GM10266 (cell line): Measurements from ENCODE around the gene WNT7B.

ENCODE experiments used
- DNase-seq: peaks from one replicate; pipeline ENCODE4 v3.0.0; 2012; ENCODE audit errors: extremely low spot score
- TF ChIP-seq, protein P1 (sequence below): IDR thresholded peaks from 2 replicates; pipeline ENCODE4 v1.5.1; 2012; ENCODE audit warnings: mild to moderate bottlenecking, low read depth; ENCODE audit not compliant: control insufficient read depth, insufficient read depth; ENCODE audit errors: missing control alignments

WNT7B gene

DNA sequence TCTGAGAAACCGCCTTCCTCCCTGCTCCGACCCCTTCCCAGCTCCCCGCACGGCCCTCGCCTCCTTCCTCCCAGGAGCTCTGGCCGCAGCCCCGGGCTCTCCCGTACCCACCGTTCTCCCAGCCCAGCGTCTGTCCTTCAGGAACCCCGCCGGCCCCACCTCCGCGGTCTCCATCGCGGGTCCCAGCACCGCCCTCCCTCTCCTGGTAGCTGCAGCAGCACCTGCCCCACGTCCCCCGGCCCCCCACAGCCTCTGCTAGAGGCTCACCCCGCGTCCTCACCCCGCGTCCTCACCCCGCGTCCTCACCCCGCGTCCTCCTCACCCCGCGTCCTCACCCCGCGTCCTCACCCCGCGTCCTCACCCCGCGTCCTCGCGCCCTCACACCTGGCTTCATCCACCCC lies 85.9 kb downstream of the WNT7B start:
- no peak for DNase-seq
- TF ChIP-seq, protein P1, sequence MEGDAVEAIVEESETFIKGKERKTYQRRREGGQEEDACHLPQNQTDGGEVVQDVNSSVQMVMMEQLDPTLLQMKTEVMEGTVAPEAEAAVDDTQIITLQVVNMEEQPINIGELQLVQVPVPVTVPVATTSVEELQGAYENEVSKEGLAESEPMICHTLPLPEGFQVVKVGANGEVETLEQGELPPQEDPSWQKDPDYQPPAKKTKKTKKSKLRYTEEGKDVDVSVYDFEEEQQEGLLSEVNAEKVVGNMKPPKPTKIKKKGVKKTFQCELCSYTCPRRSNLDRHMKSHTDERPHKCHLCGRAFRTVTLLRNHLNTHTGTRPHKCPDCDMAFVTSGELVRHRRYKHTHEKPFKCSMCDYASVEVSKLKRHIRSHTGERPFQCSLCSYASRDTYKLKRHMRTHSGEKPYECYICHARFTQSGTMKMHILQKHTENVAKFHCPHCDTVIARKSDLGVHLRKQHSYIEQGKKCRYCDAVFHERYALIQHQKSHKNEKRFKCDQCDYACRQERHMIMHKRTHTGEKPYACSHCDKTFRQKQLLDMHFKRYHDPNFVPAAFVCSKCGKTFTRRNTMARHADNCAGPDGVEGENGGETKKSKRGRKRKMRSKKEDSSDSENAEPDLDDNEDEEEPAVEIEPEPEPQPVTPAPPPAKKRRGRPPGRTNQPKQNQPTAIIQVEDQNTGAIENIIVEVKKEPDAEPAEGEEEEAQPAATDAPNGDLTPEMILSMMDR = no peak

GRCh38 chr22:45890351-45890635 lies 86.7 kb downstream of the WNT7B start:
- no peak for DNase-seq
- TF ChIP-seq, protein P1 = no peak

- TF ChIP-seq, protein P1 = no peak
- DNase-seq = no peak
These were observed 87.2 kb downstream of the WNT7B start for GRCh38 chr22:45889539-45890350.

GRCh38 chr22:45889093-45889538 lies 87.8 kb downstream of the WNT7B start:
- TF ChIP-seq, protein P1 = no peak
- no peak for DNase-seq

GRCh38 chr22:45888221-45889092 lies 88.5 kb downstream of the WNT7B start:
- DNase-seq = no peak
- TF ChIP-seq, protein P1 = no peak

GRCh38 chr22:45887202-45888131 lies 89.5 kb downstream of the WNT7B start:
- no peak for DNase-seq
- TF ChIP-seq, protein P1 = no peak
